Activated CD8-positive, alpha-beta memory T cell treated with anti-CD3 and anti-CD28 coated beads, Interleukin-2, amount 50 U/mL, for 24 hours (primary cell): ENCODE data around the gene PCDHGC5.

Experiments used
- DNase-seq: peaks from one replicate; pipeline ENCODE4 v3.0.0-alpha.2; 2020; ENCODE audit errors: extremely low read depth

Gene PCDHGC5

GRCh38 chr5:141488591-141489561 lies at the start of gene PCDHGC5:
TSS of gene PCDHGC5 (plus strand) at chr5:141489081. CDS start at chr5:141489241, 160 bp downstream.
- DNase-seq, result no peak

- DNase-seq, result no peak
These were observed 49.3 kb upstream of the PCDHGC5 start for GRCh38 chr5:141439411-141440141.

GRCh38 chr5:141440341-141440740 lies 48.5 kb upstream of the PCDHGC5 start:
- no peak for DNase-seq

- DNase-seq, result no peak
These were observed 47.2 kb upstream of the PCDHGC5 start for GRCh38 chr5:141441571-141442170.

- no peak for DNase-seq
These were observed 23.5 kb upstream of the PCDHGC5 start for GRCh38 chr5:141465351-141465750.

- no peak for DNase-seq
These were observed 13.2 kb upstream of the PCDHGC5 start, which contains the start of gene PCDHGC3 for GRCh38 chr5:141475625-141476131. TSS of gene PCDHGC3 (plus strand) at chr5:141475966. CDS start at chr5:141476117, 151 bp downstream.

DNA sequence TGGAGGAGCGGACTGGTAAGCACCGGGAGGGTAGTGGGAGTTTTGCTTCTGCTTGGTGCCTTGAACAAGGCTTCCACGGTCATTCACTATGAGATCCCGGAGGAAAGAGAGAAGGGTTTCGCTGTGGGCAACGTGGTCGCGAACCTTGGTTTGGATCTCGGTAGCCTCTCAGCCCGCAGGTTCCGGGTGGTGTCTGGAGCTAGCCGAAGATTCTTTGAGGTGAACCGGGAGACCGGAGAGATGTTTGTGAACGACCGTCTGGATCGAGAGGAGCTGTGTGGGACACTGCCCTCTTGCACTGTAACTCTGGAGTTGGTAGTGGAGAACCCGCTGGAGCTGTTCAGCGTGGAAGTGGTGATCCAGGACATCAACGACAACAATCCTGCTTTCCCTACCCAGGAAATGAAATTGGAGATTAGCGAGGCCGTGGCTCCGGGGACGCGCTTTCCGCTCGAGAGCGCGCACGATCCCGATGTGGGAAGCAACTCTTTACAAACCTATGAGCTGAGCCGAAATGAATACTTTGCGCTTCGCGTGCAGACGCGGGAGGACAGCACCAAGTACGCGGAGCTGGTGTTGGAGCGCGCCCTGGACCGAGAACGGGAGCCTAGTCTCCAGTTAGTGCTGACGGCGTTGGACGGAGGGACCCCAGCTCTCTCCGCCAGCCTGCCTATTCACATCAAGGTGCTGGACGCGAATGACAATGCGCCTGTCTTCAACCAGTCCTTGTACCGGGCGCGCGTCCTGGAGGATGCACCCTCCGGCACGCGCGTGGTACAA lies 12.6 kb upstream of the PCDHGC5 start:
- DNase-seq, result no peak

GRCh38 chr5:141477044-141477575 lies 11.8 kb upstream of the PCDHGC5 start:
- no peak for DNase-seq

DNA sequence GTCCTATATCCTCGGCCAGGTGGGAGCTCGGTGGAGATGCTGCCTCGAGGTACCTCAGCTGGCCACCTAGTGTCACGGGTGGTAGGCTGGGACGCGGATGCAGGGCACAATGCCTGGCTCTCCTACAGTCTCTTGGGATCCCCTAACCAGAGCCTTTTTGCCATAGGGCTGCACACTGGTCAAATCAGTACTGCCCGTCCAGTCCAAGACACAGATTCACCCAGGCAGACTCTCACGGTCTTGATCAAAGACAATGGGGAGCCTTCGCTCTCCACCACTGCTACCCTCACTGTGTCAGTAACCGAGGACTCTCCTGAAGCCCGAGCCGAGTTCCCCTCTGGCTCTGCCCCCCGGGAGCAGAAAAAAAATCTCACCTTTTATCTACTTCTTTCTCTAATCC lies 11.1 kb upstream of the PCDHGC5 start:
- no peak for DNase-seq

DNA sequence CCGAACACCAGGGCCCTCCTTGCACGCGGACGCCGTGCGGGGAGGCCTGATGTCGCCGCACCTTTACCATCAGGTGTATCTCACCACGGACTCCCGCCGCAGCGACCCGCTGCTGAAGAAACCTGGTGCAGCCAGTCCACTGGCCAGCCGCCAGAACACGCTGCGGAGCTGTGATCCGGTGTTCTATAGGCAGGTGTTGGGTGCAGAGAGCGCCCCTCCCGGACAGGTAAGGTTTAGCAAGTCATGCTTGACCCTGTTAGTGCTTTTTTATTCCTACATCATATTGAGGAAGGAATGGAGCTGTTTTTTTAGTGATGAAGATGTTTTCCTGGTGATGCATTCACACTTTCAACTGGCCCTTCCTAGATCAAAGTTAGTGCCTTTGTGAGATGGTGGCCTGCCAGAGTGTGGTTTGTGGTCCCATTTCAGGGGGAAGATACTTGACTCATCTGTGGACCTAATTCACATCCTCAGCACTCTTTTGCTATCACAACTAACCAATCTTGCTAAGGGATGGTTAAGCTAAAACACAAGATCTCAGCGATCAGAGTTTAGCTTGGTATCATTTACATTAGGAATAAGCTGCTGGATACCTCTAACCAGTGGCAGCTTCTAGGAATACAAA lies 10.4 kb upstream of the PCDHGC5 start:
- no peak for DNase-seq

DNA sequence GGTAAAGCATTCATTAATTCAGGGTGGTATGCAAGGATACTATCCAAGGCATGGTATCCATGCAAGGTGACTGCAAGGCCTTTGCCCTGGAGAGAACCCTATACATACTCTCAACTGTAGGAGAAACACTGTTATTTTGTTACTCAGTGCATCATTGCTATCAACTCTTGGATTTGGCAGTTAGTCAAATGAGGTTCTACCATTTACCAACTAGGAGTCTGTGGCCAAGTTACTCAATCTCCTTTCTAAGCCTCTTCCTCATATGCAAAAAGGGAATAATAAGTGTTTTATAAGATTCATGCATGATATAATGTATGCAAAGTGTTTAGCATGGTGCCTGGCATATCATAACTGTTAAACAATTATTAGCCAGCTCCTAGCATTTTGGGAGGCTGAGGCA lies 9.1 kb upstream of the PCDHGC5 start:
- DNase-seq, result no peak

- DNase-seq, result no peak
These were observed 5.0 kb upstream of the PCDHGC5 start for GRCh38 chr5:141483902-141484301.

- DNase-seq, result no peak
These were observed 4.6 kb upstream of the PCDHGC5 start for GRCh38 chr5:141484310-141484640.

GRCh38 chr5:141484641-141485311 lies 4.1 kb upstream of the PCDHGC5 start, which contains the start of gene PCDHGC4:
TSS of gene PCDHGC4 (plus strand) at chr5:141485030. CDS start at chr5:141485174, 144 bp downstream.
- no peak for DNase-seq

- DNase-seq, result no peak
These were observed 3.4 kb upstream of the PCDHGC5 start for GRCh38 chr5:141485321-141486055.

- DNase-seq, result no peak
These were observed 2.8 kb upstream of the PCDHGC5 start for GRCh38 chr5:141486091-141486490.

GRCh38 chr5:141487131-141487530 lies 1.8 kb upstream of the PCDHGC5 start:
- DNase-seq, result no peak

DNA sequence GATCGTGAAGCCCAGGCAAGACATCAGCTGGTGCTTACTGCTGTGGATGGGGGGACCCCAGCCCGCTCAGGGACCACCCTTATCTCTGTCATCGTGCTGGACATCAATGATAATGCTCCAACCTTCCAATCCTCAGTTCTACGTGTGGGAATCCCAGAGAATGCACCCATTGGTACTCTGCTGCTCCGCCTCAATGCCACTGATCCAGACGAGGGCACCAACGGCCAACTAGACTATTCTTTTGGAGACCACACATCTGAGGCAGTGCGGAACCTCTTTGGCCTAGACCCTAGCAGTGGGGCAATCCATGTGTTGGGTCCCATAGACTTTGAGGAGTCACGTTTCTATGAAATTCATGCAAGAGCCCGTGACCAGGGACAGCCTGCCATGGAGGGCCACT lies 960 bp downstream of the PCDHGC5 start:
- DNase-seq, result no peak

DNA sequence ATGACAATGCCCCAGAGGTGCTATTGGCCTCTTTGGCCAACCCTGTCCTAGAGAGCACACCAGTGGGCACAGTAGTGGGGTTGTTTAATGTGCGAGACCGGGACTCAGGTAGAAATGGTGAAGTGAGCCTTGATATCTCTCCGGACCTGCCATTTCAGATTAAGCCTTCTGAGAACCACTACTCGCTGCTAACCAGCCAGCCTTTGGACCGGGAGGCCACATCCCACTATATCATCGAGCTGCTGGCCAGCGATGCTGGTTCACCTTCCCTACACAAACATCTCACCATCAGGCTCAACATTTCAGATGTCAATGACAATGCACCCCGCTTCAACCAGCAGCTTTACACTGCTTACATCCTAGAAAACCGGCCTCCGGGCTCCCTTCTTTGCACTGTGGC lies 1.4 kb downstream of the PCDHGC5 start:
- no peak for DNase-seq
